PC-3 (cell line): ENCODE measurements around the gene ATRAID. TPM values are rescaled to one million over a fixed set of nuclear protein-coding genes. Genes with fewer than 3 reads are reported as not detected.

Experiments used
- ATAC-seq: fragments of 200-7000 bp; cut with Tn5 transposase; 2 replicates; pipeline ENCODE4 v1.9.1; 2020; ENCODE audit warnings: mild to moderate bottlenecking, moderate library complexity
- BruUV-seq: library from RNA; stranded (reverse); fragments of 400-500 nt; replicated peaks from 2 replicates; lab custom pipeline; 2021; lab: Mats Ljungman, UMichigan
- CTCF ChIA-PET: fragments of 300-600 bp; sonication (Branson Sonifier 250); formaldehyde crosslinking; loops from one replicate; lab custom pipeline; 2022; ENCODE audit warnings: antibody characterized with exemption; lab: Charles Lee
- POLR2A ChIA-PET: fragments of 300-600 bp; sonication (Branson Sonifier 250); formaldehyde crosslinking; loops from one replicate; lab custom pipeline; 2022; ENCODE audit warnings: antibody characterized with exemption; ENCODE audit not compliant: unreplicated experiment; lab: Charles Lee
- DNase-seq: peaks from one replicate; pipeline ENCODE4 v3.0.0-alpha.2; 2015
- H2AFZ ChIP-seq: fragments of 300-600 bp; sonication (generic); 2 replicates; pipeline ENCODE4 v1.6.0; 2016; ENCODE audit warnings: antibody characterized with exemption, low read length
- H3F3A ChIP-seq: fragments of 300-600 bp; sonication (generic); one replicate; pipeline ENCODE4 v1.6.0; 2017; ENCODE audit warnings: antibody characterized with exemption, low read length, control low read depth, mild to moderate bottlenecking; ENCODE audit not compliant: unreplicated experiment
- H3K27ac ChIP-seq: fragments of 300-600 bp; sonication (generic); 2 replicates; pipeline ENCODE4 v1.5.1; 2016; ENCODE audit warnings: mild to moderate bottlenecking, low read length
- H3K27me3 ChIP-seq: fragments of 300-600 bp; sonication (generic); 2 replicates; pipeline ENCODE4 v1.6.1; 2016; ENCODE audit warnings: low read length, mixed read lengths
- H3K36me3 ChIP-seq: fragments of 300-600 bp; sonication (generic); 2 replicates; pipeline ENCODE4 v1.6.1; 2016; ENCODE audit warnings: low read depth, mixed run types, low read length, mixed read lengths
- H3K4me1 ChIP-seq: fragments of 300-600 bp; sonication (generic); 2 replicates; pipeline ENCODE4 v1.5.1; 2016; ENCODE audit warnings: low read length; ENCODE audit not compliant: insufficient read depth
- H3K4me2 ChIP-seq: fragments of 300-600 bp; sonication (generic); 2 replicates; pipeline ENCODE4 v1.6.0; 2016; ENCODE audit warnings: low read length
- H3K4me3 ChIP-seq: fragments of 300-600 bp; sonication (generic); 2 replicates; pipeline ENCODE4 v1.5.1; 2016; ENCODE audit warnings: mild to moderate bottlenecking, low read length, mixed read lengths
- H3K79me2 ChIP-seq: fragments of 300-600 bp; sonication (generic); 2 replicates; pipeline ENCODE4 v1.6.1; 2017; ENCODE audit warnings: low read length, mixed read lengths
- H3K9ac ChIP-seq: fragments of 300-600 bp; sonication (generic); 2 replicates; pipeline ENCODE4 v1.6.0; 2016; ENCODE audit warnings: mild to moderate bottlenecking, low read length
- H3K9me2 ChIP-seq: fragments of 300-600 bp; sonication (generic); replicated peaks from 2 replicates; pipeline ENCODE4 v1.6.1; 2016; ENCODE audit warnings: mixed run types, low read length, mixed read lengths
- H3K9me3 ChIP-seq: fragments of 300-600 bp; sonication (generic); 2 replicates; pipeline ENCODE4 v1.6.1; 2016; ENCODE audit warnings: low read length, mixed read lengths
- H4K20me1 ChIP-seq: fragments of 300-600 bp; sonication (generic); 2 replicates; pipeline ENCODE4 v1.6.1; 2016; ENCODE audit warnings: low read length, mixed read lengths
- EZH2 ChIP-seq: fragments of 300-600 bp; sonication (generic); IDR thresholded peaks from one replicate; pipeline ENCODE4 v1.6.1; 2017; ENCODE audit warnings: antibody characterized with exemption, mild to moderate bottlenecking, low read length; ENCODE audit not compliant: unreplicated experiment
- EZH2phosphoT487 ChIP-seq: fragments of 300-600 bp; sonication (generic); IDR thresholded peaks from 2 replicates; pipeline ENCODE4 v1.6.1; 2018; ENCODE audit warnings: mild to moderate bottlenecking, antibody characterized with exemption, low read length, borderline replicate concordance
- intact Hi-C: fragments of 100-400 bp; cut with micrococcal nuclease; formaldehyde crosslinking; loops from 2 replicates; pipeline ENCODE4 v1.9.0; 2023
- total RNA-seq: library from RNA; depleted of rRNA; stranded (reverse); fragments of >200 nt; gene quantifications from 2 replicates; pipeline ENCODE4 v1.2.3, GENCODE V29; 2014; rRNA removed
- TF ChIP-seq, protein P1 (sequence below): fragments of 300-600 bp; sonication (generic); conservative IDR thresholded peaks from 2 replicates; pipeline ENCODE4 v1.5.1; 2017; ENCODE audit warnings: antibody characterized with exemption, low read depth, mild to moderate bottlenecking, low read length

The ATRAID gene
- total RNA-seq, 1 experiment from 2014 or later = 111 TPM

DNA sequence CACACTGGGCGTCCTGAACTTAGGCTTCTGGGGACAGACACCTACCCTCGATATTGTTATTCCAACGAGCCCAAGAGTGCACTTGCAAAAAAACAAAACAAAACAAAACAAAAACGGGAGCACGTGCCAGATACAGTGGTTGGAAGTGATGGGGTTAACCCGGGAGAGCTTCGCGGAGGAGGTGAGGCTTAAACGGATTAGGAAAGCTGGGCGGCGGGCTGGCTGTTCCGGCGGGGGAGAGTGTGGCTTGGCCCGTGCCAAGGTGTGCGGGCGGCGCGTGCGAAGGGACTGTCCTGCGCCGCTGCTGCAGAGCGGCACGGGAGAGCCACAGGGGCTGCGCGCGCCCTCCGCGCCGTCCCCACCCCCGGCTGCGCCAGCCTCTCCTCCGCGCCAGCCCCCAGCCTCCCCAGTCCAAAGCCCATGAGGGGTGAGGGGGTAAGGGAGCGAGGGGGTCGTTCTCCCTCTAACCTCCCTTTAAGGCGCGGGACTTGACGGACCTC is 52.5 kb downstream of the ATRAID start:
- Histone ChIP-seq H3K9me2 (no peaks in the 10 kb centered on the region), H3K4me1 (peaks cover 18% of the 10 kb centered on the region; the same call in 1 of the 2 replicates), H3K9ac (no peak overlapping the region), H4K20me1 (no peaks in the 10 kb centered on the region), H3K27ac (no peak overlapping the region), H2AFZ (peak overlapping the region; percentile 96), H3K36me3 (no peaks in the 10 kb centered on the region), H3K9me3 (no peaks in the 10 kb centered on the region), H3K27me3 (peaks cover 54% of the 10 kb centered on the region), H3K79me2 (no peaks in the 10 kb centered on the region), H3K4me3 (peak overlapping the region; percentile 71), H3K4me2 (peak overlapping the region; percentile 93), H3F3A (no peaks in the 10 kb centered on the region)
- TF ChIP-seq EZH2 = no peak
- TF ChIP-seq EZH2phosphoT487 = peak; percentile 63; the same call in 1 of the 2 replicates
- ChIA-PET CTCF (interaction anchor here (0.6 kb wide), 1 partner anchor 13 kb away, joined by 4 read pairs; no protein-coding TSS in a partner anchor), POLR2A (no interaction called here)
- no peak for DNase-seq
- intact Hi-C loops = no loop called here
- ATAC-seq = peak; percentile 17
- no TSS peak for BruUV-seq

GRCh38 chr2:27264753-27265535 is 53.1 kb downstream of the ATRAID start:
- ChIA-PET CTCF (no interaction called here), POLR2A (no interaction called here)
- intact Hi-C loops = no loop called here
- H3K27me3 ChIP-seq = peaks cover 54% of the 10 kb centered on the region
- H3K9me3 ChIP-seq = no peaks in the 10 kb centered on the region
- no peaks in the 10 kb centered on the region for H3K9me2 ChIP-seq
- peak overlapping the region; percentile 93 for H3K4me2 ChIP-seq
- no peak overlapping the region for H3K9ac ChIP-seq
- H3F3A ChIP-seq = no peaks in the 10 kb centered on the region
- TF ChIP-seq EZH2phosphoT487 = no peak
- TF ChIP-seq, protein P1, sequence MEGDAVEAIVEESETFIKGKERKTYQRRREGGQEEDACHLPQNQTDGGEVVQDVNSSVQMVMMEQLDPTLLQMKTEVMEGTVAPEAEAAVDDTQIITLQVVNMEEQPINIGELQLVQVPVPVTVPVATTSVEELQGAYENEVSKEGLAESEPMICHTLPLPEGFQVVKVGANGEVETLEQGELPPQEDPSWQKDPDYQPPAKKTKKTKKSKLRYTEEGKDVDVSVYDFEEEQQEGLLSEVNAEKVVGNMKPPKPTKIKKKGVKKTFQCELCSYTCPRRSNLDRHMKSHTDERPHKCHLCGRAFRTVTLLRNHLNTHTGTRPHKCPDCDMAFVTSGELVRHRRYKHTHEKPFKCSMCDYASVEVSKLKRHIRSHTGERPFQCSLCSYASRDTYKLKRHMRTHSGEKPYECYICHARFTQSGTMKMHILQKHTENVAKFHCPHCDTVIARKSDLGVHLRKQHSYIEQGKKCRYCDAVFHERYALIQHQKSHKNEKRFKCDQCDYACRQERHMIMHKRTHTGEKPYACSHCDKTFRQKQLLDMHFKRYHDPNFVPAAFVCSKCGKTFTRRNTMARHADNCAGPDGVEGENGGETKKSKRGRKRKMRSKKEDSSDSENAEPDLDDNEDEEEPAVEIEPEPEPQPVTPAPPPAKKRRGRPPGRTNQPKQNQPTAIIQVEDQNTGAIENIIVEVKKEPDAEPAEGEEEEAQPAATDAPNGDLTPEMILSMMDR = peak; percentile 71
- H3K27ac ChIP-seq = no peak overlapping the region
- DNase-seq (peak; percentile 58), ATAC-seq (peak; percentile 69)
- BruUV-seq = no TSS peak
- no peaks in the 10 kb centered on the region for H3K79me2 ChIP-seq
- H3K36me3 ChIP-seq = no peaks in the 10 kb centered on the region
- peak overlapping the region; percentile 96 for H2AFZ ChIP-seq
- H3K4me3 ChIP-seq = peak overlapping the region; percentile 71
- no peaks in the 10 kb centered on the region for H4K20me1 ChIP-seq
- H3K4me1 ChIP-seq = peaks cover 18% of the 10 kb centered on the region; the same call in 1 of the 2 replicates

GRCh38 chr2:27265536-27265870 is 53.7 kb downstream of the ATRAID start:
- no peaks in the 10 kb centered on the region for H3F3A ChIP-seq
- peaks cover 18% of the 10 kb centered on the region; the same call in 1 of the 2 replicates for H3K4me1 ChIP-seq
- H3K9ac ChIP-seq = no peak overlapping the region
- BruUV-seq = no TSS peak
- no peaks in the 10 kb centered on the region for H3K79me2 ChIP-seq
- H2AFZ ChIP-seq = 0 out of 2 replicates have a peak overlapping the region, but pooled peaks have one; percentile 96
- TF ChIP-seq EZH2phosphoT487 (no peak), EZH2 (no peak)
- TF ChIP-seq, protein P1 = no peak
- no peaks in the 10 kb centered on the region for H3K9me2 ChIP-seq
- no peaks in the 10 kb centered on the region for H3K36me3 ChIP-seq
- no peak for DNase-seq
- intact Hi-C loops = no loop called here
- peaks cover 50% of the 10 kb centered on the region for H3K27me3 ChIP-seq
- peak overlapping the region; percentile 93; the same call in 1 of the 2 replicates for H3K4me2 ChIP-seq
- POLR2A ChIA-PET = no interaction called here
- no peaks in the 10 kb centered on the region for H3K9me3 ChIP-seq
- H3K4me3 ChIP-seq = no peak overlapping the region
- no peak overlapping the region for H3K27ac ChIP-seq
- CTCF ChIA-PET = no interaction called here
- H4K20me1 ChIP-seq = no peaks in the 10 kb centered on the region
- no peak for ATAC-seq

Other genes starting within 250 kb of the ATRAID start
- gene MAPRE3, start 241.4 kb upstream of the ATRAID start, total RNA-seq = 11.9 and 15.6 TPM in 2 replicates
- 43.0 and 56.1 TPM in 2 replicates for gene TMEM214, start 179.1 kb upstream of the ATRAID start, total RNA-seq
- 14.1 and 19.2 TPM in 2 replicates for gene AGBL5, start 160.4 kb upstream of the ATRAID start, total RNA-seq
- 244 and 258 TPM in 2 replicates for gene OST4, start 140.4 kb upstream of the ATRAID start, total RNA-seq
- 0.69 and 0.75 TPM in 2 replicates for gene EMILIN1, start 133.4 kb upstream of the ATRAID start, total RNA-seq
- 10.6 and 11.0 TPM in 2 replicates for gene KHK, start 125.3 kb upstream of the ATRAID start, total RNA-seq
- 18.7 and 22.6 TPM in 2 replicates for gene CGREF1, start 92.9 kb upstream of the ATRAID start, total RNA-seq
- 0.36 TPM in 1 of 2 replicates, not detected in the other for gene ABHD1, start 88.2 kb upstream of the ATRAID start, total RNA-seq
- gene PREB, start 77.4 kb upstream of the ATRAID start, total RNA-seq = 85.6 and 103 TPM in 2 replicates
- not detected in 2 replicates for gene PRR30, start 72.6 kb upstream of the ATRAID start, total RNA-seq
- gene TCF23, start 63.0 kb upstream of the ATRAID start, total RNA-seq = not detected in 2 replicates
- gene SLC5A6, start 227 bp downstream of the ATRAID start, total RNA-seq = 46.0 and 48.1 TPM in 2 replicates
- gene CAD, start 5.3 kb downstream of the ATRAID start, total RNA-seq = 85.9 and 121 TPM in 2 replicates
- 0.36 TPM in 1 of 2 replicates, not detected in the other for gene SLC30A3, start 51.0 kb downstream of the ATRAID start, total RNA-seq
- gene DNAJC5G, start 63.4 kb downstream of the ATRAID start, total RNA-seq = not detected in 2 replicates
- gene TRIM54, start 70.4 kb downstream of the ATRAID start, total RNA-seq = 0.51 and 1.6 TPM in 2 replicates
- 0.52 and 3.6 TPM in 2 replicates for gene UCN, start 96.4 kb downstream of the ATRAID start, total RNA-seq
- gene MPV17, start 111.1 kb downstream of the ATRAID start, total RNA-seq = 41.8 and 59.2 TPM in 2 replicates
- 82.2 and 98.1 TPM in 2 replicates for gene GTF3C2, start 144.7 kb downstream of the ATRAID start, total RNA-seq
- 35.8 and 43.9 TPM in 2 replicates for gene EIF2B4, start 158.3 kb downstream of the ATRAID start, total RNA-seq
- 99.6 and 110 TPM in 2 replicates for gene SNX17, start 158.6 kb downstream of the ATRAID start, total RNA-seq
- gene ZNF513, start 168.7 kb downstream of the ATRAID start, total RNA-seq = 7.4 and 9.7 TPM in 2 replicates
- gene PPM1G, start 197.6 kb downstream of the ATRAID start, total RNA-seq = 122 and 133 TPM in 2 replicates
- 66.6 and 69.3 TPM in 2 replicates for gene NRBP1, start 216.6 kb downstream of the ATRAID start, total RNA-seq
- gene KRTCAP3, start 230.3 kb downstream of the ATRAID start, total RNA-seq = 0.22 TPM in 1 of 2 replicates, not detected in the other